ENCODE results near the gene STIM1.

The STIM1 gene

DNA sequence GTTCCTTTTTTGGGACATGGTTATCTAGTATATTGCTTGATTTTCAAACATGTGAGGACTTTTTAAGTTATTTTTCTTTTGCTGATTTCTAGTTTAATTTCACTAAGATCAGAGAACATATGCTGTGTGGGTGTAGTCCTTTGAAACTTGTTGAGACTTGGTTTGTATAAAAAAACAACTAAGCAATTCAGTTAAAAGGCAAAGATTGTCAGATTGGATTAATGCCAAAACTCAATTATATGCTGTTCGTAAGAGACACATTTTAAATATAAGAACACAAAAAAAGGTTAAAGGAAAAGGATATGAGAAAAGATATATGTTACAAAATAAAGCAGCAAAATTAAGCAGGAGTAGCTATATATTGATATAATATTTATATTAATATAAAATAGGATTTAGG, 221.3 kb downstream of the STIM1 start:
- no peak for DNase-seq

- DNase-seq = no peak
Observed at GRCh38 chr11:4083198-4083597, 227.7 kb downstream of the STIM1 start.

DNA sequence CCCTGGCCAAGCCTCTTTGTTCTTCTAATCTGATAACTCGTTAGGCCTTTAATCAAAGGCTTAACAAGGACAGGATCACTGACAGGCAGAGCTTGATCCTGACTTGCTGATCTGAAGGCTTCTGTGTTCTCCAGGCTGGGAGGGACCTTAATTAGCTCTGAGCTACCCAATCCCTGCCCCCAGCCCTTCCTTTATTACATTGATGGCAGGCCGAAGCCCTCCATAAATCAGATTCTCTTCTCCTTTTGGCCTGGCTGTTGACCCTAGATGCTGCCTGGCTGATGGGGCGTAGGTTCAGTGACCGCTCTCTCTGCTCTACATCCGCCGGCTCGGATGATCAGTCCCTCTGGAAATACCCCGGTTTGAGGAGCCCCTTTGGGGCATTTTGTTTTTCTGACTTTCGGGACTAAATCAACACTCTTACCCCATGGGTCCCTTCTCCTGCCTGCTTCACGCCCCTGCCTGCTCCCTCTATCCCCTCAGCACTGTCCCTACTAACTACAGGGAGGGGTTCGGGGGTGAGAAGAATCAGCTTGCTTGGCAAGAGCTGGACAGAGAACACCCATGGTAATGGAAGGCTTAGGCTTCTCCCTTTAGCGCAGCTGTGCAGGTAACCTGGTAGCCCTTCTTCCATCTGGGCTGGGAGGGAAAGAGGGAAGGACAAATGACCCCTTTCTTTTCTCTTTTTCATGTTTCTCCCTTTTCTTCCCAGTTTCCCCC, 229.1 kb downstream of the STIM1 start:
- no peak for DNase-seq

DNA sequence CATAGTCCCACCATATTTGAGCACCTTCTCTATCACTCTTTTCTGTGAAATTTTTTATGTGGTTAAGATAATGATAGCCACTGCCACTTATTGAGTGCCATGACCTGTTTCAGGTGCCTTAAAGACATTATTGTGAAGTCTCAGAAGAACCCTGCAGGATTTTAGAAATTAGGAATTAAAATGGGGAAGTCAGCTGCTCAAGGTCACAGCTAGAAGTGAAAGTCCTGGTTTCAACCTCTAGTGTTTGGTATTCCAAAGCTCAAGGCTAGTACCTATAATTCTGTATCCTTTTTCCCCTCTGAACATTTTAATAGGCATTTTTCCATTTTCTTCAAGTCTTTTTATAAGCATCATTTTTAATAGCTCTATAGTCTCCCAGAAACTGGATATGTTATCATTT, 230.1 kb downstream of the STIM1 start:
- DNase-seq = no peak

- DNase-seq = no peak
Observed at GRCh38 chr11:4086575-4087353, 231.3 kb downstream of the STIM1 start.

DNA sequence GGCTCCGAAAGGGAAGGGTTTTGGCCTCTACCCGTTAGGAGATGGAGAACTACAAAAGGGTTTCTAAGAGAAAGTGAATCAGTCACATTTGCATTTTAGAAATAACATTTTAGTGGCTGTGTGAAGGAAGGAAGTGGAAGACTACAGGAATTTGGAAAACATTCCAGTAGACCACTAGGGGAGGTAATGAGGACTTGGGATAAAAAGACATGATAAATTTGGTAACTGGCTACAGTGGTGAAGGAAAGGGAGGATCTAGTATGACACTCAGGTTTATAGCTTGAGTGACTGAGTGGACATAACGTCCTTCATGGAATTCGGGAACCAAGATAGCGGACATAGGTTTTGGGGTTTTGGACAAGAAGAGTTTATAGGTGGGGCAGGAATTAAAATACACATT, 232.1 kb downstream of the STIM1 start:
- DNase-seq = no peak

DNA sequence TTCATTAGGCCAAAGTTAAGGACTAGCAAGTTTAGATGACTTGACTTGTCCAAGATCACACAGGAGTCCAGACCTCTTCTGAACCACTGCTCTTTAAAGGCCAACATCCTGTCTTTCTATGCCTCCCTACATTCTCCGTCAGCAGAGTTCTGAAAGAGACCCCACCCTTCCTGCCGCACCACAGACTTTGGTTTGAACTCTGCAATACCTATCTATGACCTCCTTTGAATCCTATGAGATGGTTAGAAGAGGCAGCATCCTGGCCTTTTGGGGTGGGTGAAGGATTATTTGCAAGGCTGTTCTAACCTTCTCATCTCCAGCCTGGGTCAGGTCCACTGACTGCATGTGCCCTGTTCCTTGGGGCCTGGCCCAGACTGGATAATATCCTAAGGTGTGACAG, 234.8 kb downstream of the STIM1 start:
- no peak for DNase-seq

GRCh38 chr11:4092026-4092425, 236.6 kb downstream of the STIM1 start:
- no peak for DNase-seq

- peak; percentile 5 for DNase-seq
Observed at GRCh38 chr11:4093519-4094347, 238.3 kb downstream of the STIM1 start.

DNA sequence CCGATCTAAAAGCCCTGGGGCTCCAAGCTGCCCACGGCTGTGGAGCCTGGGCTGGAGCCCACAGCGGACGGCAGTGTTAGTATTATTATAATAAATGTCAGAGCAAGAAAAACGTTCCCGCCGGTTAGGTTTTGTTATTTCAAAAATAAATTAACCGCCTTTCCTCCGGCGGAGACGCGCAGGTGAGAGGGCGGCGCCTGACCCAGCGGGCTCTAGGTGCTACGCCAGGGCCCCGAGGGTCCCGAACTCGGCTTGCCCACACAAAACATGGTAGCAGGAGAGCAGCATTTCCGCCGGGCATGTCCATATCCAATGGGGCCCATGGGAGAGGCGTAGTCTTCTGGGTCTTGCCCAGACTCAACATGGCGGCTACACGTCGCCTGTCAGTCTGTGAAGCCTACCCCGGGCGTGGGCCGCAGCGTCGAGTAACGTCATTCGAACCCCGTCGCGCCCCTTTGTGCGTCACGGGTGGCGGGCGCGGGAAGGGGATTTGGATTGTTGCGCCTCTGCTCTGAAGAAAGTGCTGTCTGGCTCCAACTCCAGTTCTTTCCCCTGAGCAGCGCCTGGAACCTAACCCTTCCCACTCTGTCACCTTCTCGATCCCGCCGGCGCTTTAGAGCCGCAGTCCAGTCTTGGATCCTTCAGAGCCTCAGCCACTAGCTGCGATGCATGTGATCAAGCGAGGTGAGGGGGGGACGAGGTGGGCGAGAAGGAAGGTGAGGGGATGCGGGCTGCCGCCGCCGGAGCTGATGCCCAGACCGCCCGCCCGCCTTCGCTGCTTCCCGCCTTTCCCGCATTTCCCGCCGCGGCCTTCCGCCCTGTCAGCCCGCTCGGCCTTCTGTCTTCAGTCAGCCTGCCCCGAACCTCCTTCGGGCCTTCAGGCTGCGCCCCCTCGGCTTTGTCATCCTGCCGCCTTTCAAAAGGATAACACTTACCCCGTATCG, 239.2 kb downstream of the STIM1 start, which contains the start of gene RRM1:
RRM1 (plus strand) TSS at position 452 of the 944 bp plus-strand sequence; CDS start at position 666, 214 bp downstream.
- DNase-seq = peak; percentile 92

DNA sequence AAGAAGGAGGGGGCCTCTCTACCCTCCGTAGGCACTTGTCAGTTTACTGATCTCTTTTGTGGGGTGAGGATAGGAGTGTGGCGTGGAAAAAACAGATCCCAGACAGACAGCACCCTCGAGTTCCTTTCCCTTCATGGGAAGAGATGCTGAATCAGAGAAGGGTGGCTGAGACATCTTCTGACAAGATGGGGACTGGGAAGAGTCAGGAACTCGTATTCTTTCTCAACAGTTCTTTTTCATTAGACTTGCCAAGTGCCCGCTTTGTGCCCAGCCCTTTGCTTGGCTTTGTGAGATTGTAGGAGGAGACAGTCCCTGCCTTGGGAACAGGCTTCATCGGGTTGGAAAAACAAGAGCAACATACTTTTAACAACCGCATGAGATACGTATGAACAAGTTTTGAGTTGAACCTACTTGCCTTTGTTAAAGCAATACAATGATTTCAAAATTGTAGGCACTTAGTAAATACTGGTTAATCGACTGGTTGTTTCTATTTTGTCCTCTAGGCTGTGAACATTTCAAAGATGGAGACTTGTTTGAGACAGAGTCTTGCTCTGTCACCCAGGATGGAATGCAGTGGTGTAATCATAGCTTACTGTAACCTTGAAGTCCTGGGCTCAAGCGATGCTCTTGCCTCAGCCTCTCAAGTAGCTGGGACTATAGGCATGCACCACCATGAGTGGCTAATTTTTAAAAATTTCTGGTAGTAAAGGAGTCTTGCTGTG, 240.2 kb downstream of the STIM1 start:
- peak; percentile 15 for DNase-seq

DNA sequence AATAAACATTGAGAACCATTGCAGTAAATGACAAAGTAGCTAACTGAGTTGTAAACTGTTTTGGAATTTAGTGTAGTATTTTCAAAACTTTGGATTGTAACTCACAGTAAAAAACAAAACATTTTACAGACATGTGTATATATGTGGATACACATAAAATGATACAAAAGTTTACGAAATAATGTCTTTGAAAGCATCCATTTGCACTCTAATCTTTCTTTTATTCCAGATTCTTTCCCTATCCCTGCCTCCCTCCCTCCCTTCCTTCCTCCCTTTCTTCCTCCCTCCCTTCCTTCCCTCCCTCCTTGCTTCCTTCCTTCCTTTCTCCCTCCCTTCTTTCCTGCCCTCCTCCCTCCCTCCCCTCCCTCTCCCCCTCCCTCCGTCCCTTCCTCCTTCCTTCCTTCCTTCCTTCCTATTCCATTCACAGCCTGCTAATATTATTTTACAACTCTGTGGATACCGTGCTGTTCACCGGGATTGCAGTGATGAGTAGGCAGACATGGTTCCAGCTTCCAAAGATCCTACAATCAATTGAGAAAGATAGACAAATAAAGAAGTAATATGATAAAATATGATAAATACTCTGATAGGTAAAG, 242.7 kb downstream of the STIM1 start:
- no peak for DNase-seq

DNA sequence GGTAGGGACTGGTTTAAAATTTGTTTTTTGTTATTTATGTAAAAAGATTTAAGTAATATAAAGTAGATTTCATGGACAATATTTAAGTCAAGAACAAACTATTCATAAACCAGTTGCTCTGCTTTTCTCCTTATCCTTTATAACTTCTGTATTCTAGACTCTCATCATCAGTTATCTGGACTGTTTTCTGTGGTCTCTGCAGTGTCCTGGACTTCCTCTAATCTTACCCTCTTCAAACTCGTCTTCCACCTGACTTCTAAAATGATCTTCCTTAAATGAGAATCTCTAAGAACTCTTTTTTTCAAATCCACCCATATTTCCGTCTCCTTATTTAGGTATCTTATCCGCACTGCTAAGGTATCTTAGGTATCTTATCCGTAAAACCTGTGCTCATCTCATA, 247.2 kb downstream of the STIM1 start:
- DNase-seq = no peak

GRCh38 chr11:4103269-4103668, 247.8 kb downstream of the STIM1 start:
- DNase-seq = no peak

GRCh38 chr11:4105916-4106315, 250.5 kb downstream of the STIM1 start:
- no peak for DNase-seq

DNA sequence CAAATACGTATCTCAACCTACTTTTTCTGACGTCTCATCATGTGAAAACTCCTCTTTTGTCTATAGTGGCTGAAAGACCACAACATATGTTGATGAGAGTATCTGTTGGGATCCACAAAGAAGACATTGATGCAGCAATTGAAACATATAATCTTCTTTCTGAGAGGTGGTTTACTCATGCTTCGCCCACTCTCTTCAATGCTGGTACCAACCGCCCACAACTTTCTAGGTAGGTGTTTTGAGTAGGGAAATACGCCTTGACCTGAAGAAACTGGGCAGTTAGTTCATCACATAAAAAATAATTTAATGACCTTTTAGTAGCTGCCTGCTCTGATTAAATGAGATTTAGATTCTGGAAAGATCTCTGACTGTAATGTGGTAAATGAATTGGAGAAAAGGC, 256.4 kb downstream of the STIM1 start:
- DNase-seq = no peak

DNA sequence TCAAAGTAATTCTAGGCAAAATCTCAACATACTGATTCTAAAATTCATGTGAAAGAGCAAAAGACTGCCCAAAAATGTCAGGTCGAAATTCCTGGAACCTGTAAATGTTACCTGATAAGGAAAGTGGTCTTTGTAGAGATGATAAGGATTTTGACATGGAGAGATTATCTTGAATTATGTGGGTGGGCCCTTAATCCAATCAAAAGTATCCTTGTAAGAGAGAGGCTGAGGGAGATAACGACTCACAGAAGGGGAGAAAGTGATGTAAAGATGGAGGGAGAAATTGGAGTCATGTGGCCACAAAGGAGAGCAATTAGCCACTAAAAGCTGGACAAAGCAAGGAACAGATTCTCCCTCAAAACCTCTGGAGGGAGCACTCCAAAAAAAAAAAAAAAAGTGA, 259.7 kb downstream of the STIM1 start:
- no peak for DNase-seq

DNA sequence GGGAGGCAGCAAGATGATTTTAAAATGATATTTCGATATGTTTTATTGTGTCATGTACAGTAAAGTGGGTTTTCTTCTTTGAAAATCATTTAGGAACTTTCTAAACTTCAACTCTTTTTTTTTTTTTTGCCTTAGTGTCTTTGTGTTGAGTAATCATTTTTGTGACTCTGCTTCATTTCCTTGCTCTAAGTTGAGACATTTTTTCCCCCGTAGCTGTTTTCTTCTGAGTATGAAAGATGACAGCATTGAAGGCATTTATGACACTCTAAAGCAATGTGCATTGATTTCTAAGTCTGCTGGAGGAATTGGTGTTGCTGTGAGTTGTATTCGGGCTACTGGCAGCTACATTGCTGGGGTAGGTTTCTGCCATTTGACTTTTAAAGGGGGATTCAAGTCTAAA, 262.6 kb downstream of the STIM1 start:
- DNase-seq = no peak

GRCh38 chr11:4123218-4123617, 267.8 kb downstream of the STIM1 start:
- DNase-seq = no peak

DNA sequence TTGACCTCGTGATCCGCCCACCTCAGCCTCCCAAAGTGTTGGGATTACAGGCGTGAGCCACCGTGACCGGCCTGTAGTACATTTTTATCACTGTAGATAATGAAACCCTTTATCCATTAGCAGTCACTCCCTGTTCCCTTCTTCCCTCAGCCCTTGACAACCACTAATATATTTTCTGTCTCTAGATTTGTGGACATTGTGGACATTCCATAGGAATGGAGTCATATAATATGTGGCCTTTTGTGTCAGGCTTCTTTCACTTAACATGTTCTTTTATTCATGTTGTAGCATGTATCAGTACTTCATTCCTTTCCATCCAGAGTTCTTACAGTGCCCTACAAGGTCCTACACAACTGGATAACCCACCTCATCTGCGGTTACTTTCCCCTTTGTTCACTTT, 269.7 kb downstream of the STIM1 start:
- no peak for DNase-seq

- no peak for DNase-seq
Observed at GRCh38 chr11:4127357-4127756, 271.9 kb downstream of the STIM1 start.

All from RPMI8226 (cell line).